HG03060 (cell line): ENCODE results near the gene KIF14.
"Not testable (repeated sequence)": the region's sequence is repeated elsewhere in the genome, so short reads cannot be mapped to it uniquely, and the experiment has no call there.

ENCODE experiments used
- ATAC-seq: cut with Tn5 transposase; IDR thresholded peaks from one replicate; pipeline ENCODE4 v1.9.1; 2021; ENCODE audit warnings: low read depth, moderate number of reproducible peaks; ENCODE audit not compliant: unreplicated experiment

KIF14 gene

GRCh38 chr1:200547386-200547785, 73.2 kb downstream of the KIF14 start:
- no peak for ATAC-seq

GRCh38 chr1:200546577-200546976, 74.0 kb downstream of the KIF14 start:
- no peak for ATAC-seq

- ATAC-seq, result no peak
These were observed 78.4 kb downstream of the KIF14 start for GRCh38 chr1:200542162-200542561.

GRCh38 chr1:200540281-200540680, 80.3 kb downstream of the KIF14 start:
- no peak for ATAC-seq

GRCh38 chr1:200538179-200538578, 82.4 kb downstream of the KIF14 start:
- no peak for ATAC-seq

- ATAC-seq, result no peak
These were observed 84.9 kb downstream of the KIF14 start for GRCh38 chr1:200535605-200536004.

- ATAC-seq, result no peak
These were observed 89.8 kb downstream of the KIF14 start for GRCh38 chr1:200530623-200531261.

- ATAC-seq, result no peak
These were observed 91.5 kb downstream of the KIF14 start for GRCh38 chr1:200528858-200529606.

- no peak for ATAC-seq
These were observed 92.9 kb downstream of the KIF14 start for GRCh38 chr1:200527670-200528069.

- ATAC-seq, result no peak
These were observed 93.6 kb downstream of the KIF14 start for GRCh38 chr1:200526709-200527612.

- ATAC-seq, result no peak
These were observed 95.2 kb downstream of the KIF14 start for GRCh38 chr1:200525090-200525987.

- ATAC-seq, result not testable (repeated sequence)
These were observed 96.0 kb downstream of the KIF14 start for GRCh38 chr1:200524551-200524950.

GRCh38 chr1:200524092-200524491, 96.5 kb downstream of the KIF14 start:
- no peak for ATAC-seq

- no peak for ATAC-seq
These were observed 99.8 kb downstream of the KIF14 start for GRCh38 chr1:200520735-200521134.

GRCh38 chr1:200518524-200518923, 102.0 kb downstream of the KIF14 start:
- no peak for ATAC-seq

- no peak for ATAC-seq
These were observed 108.4 kb downstream of the KIF14 start for GRCh38 chr1:200512191-200512590.

GRCh38 chr1:200510228-200510623, 110.3 kb downstream of the KIF14 start:
- ATAC-seq, result peak; percentile 89

- no peak for ATAC-seq
These were observed 114.1 kb downstream of the KIF14 start for GRCh38 chr1:200506471-200506870.

- ATAC-seq, result no peak
These were observed 115.3 kb downstream of the KIF14 start for GRCh38 chr1:200505257-200505656.
